Neural cell (in vitro differentiated cells): ENCODE measurements around the gene ITPR2. TPM values are rescaled to one million over a fixed set of nuclear protein-coding genes. Genes with fewer than 3 reads are reported as not detected.

ENCODE experiments used
- H2AFZ ChIP-seq: fragments of 200-600, 300-800 bp; sonication (generic), shearing (Covaris generic); 2 replicates; pipeline ENCODE4 v1.6.0; 2014; ENCODE audit warnings: low read depth, mild to moderate bottlenecking, antibody characterized with exemption, low read length, moderate library complexity
- H3F3A ChIP-seq: fragments of 200-600 bp; shearing (Covaris generic); 2 replicates; pipeline ENCODE4 v1.6.1; 2016; ENCODE audit warnings: mild to moderate bottlenecking, moderate library complexity, mixed read lengths, antibody characterized with exemption, low read length; ENCODE audit not compliant: insufficient read depth, poor library complexity, severe bottlenecking
- H3K27ac ChIP-seq: fragments of 200-600, 300-800 bp; sonication (generic), shearing (Covaris generic); 2 replicates; pipeline ENCODE4 v1.5.1; 2014; ENCODE audit warnings: mild to moderate bottlenecking, low read length, moderate library complexity
- H3K27me3 ChIP-seq: fragments of 300-800, 200-600 bp; sonication (generic), shearing (Covaris generic); 2 replicates; pipeline ENCODE4 v1.6.0; 2014; ENCODE audit warnings: mild to moderate bottlenecking, low read depth, low read length, moderate library complexity; ENCODE audit not compliant: insufficient read depth
- H3K36me3 ChIP-seq: fragments of 300-800, 200-600 bp; sonication (generic), shearing (Covaris generic); 2 replicates; pipeline ENCODE4 v1.5.1; 2014; ENCODE audit warnings: mild to moderate bottlenecking, antibody characterized with exemption, low read length, moderate library complexity; ENCODE audit not compliant: insufficient read depth
- H3K4me2 ChIP-seq: fragments of 300-800, 200-600 bp; sonication (generic), shearing (Covaris generic); 2 replicates; pipeline ENCODE4 v1.6.0; 2014; ENCODE audit warnings: mild to moderate bottlenecking, low read length
- H3K4me3 ChIP-seq: fragments of 300-800, 200-600 bp; sonication (generic), shearing (Covaris generic); 2 replicates; pipeline ENCODE4 v1.5.1; 2014; ENCODE audit warnings: mild to moderate bottlenecking, low read length, moderate library complexity
- H3K79me2 ChIP-seq: fragments of 200-600 bp; shearing (Covaris generic); replicated peaks from 2 replicates; pipeline ENCODE4 v1.6.0; 2014; ENCODE audit warnings: mild to moderate bottlenecking, low read length, moderate library complexity; ENCODE audit not compliant: insufficient read depth
- H3K9ac ChIP-seq: fragments of 300-800, 200-600 bp; sonication (generic), shearing (Covaris generic); 2 replicates; pipeline ENCODE4 v1.6.1; 2016; ENCODE audit warnings: mild to moderate bottlenecking, low read length, mixed read lengths
- H3K9me2 ChIP-seq: fragments of 200-600 bp; shearing (Covaris generic); 2 replicates; pipeline ENCODE4 v1.6.1; 2016; ENCODE audit warnings: mild to moderate bottlenecking, low read length, mixed read lengths; ENCODE audit not compliant: insufficient read depth
- H3K9me3 ChIP-seq: fragments of 200-600, 300-800 bp; sonication (generic), shearing (Covaris generic); 2 replicates; pipeline ENCODE4 v1.6.1; 2016; ENCODE audit warnings: mild to moderate bottlenecking, mixed run types, low read length, moderate library complexity, mixed read lengths
- H4K20me1 ChIP-seq: fragments of 200-600 bp; shearing (Covaris generic); 2 replicates; pipeline ENCODE4 v1.6.1; 2016; ENCODE audit warnings: mild to moderate bottlenecking, mixed run types; ENCODE audit not compliant: insufficient read depth
- CTCF ChIP-seq: fragments of 450-650 bp; IDR thresholded peaks from 2 replicates; pipeline ENCODE4 v1.5.1; 2014; ENCODE audit warnings: antibody characterized with exemption, mild to moderate bottlenecking, moderate library complexity; ENCODE audit not compliant: poor library complexity, severe bottlenecking
- EP300 ChIP-seq: fragments of 450-650 bp; conservative IDR thresholded peaks from 2 replicates; pipeline ENCODE4 v1.6.1; 2014; ENCODE audit warnings: antibody characterized with exemption, mild to moderate bottlenecking, moderate library complexity; ENCODE audit not compliant: poor library complexity, severe bottlenecking
- EZH2 ChIP-seq: fragments of 200-600, 300-800 bp; shearing (Covaris generic), sonication (generic); IDR thresholded peaks from 2 replicates; pipeline ENCODE4 v1.6.1; 2014; ENCODE audit warnings: antibody characterized with exemption, low read length, borderline replicate concordance, mild to moderate bottlenecking; ENCODE audit not compliant: insufficient read depth, poor library complexity, severe bottlenecking
- MXI1 ChIP-seq: fragments of 450-650 bp; conservative IDR thresholded peaks from 2 replicates; pipeline ENCODE4 v1.6.1; 2014; ENCODE audit warnings: antibody characterized with exemption, mild to moderate bottlenecking; ENCODE audit not compliant: poor library complexity, severe bottlenecking
- POLR2AphosphoS5 ChIP-seq: IDR thresholded peaks from 2 replicates; pipeline ENCODE4 v1.6.1; 2012
- RAD21 ChIP-seq: fragments of 450-650 bp; conservative IDR thresholded peaks from 2 replicates; pipeline ENCODE4 v1.6.1; 2014; ENCODE audit warnings: antibody characterized with exemption, mild to moderate bottlenecking, moderate library complexity
- REST ChIP-seq: IDR thresholded peaks from 2 replicates; pipeline ENCODE4 v1.6.1; 2012; ENCODE audit warnings: borderline replicate concordance
- SMC3 ChIP-seq: fragments of 450-650 bp; conservative IDR thresholded peaks from 2 replicates; pipeline ENCODE4 v1.6.1; 2014; ENCODE audit warnings: antibody characterized with exemption, mild to moderate bottlenecking, moderate library complexity; ENCODE audit not compliant: poor library complexity
- TAF1 ChIP-seq: IDR thresholded peaks from 2 replicates; pipeline ENCODE4 v1.6.1; 2012; ENCODE audit warnings: low read depth
- polyA plus RNA-seq: library from polyadenylated mRNA; depleted of rRNA; stranded (reverse); fragments of >200 nt; gene quantifications from 2 replicates; pipeline ENCODE4 v1.2.3, GENCODE V29; 2014

Gene ITPR2
- polyA plus RNA-seq, 1 donor from 2014 or later, result 2.0 TPM

- no peak overlapping the region for H3K27ac ChIP-seq
- no peaks in the 10 kb centered on the region for H4K20me1 ChIP-seq
- H3K27me3 ChIP-seq, result no peaks in the 10 kb centered on the region
- no peaks in the 10 kb centered on the region for H3K79me2 ChIP-seq
- H3F3A ChIP-seq, result no peaks in the 10 kb centered on the region
- TF ChIP-seq TAF1, result no peak
- TF ChIP-seq MXI1, result no peak
- TF ChIP-seq EP300, result no peak
- no peak for TF ChIP-seq POLR2AphosphoS5
- no peak for TF ChIP-seq REST
- TF ChIP-seq SMC3, result no peak
- TF ChIP-seq RAD21, result no peak
- no peak for TF ChIP-seq EZH2
- TF ChIP-seq CTCF, result no peak
- no peak overlapping the region for H2AFZ ChIP-seq
- H3K36me3 ChIP-seq, result no peaks in the 10 kb centered on the region
- H3K9me2 ChIP-seq, result no peaks in the 10 kb centered on the region
- no peak overlapping the region for H3K9ac ChIP-seq
- H3K9me3 ChIP-seq, result no peaks in the 10 kb centered on the region
- H3K4me3 ChIP-seq, result no peak overlapping the region
- H3K4me2 ChIP-seq, result no peak overlapping the region
Observed at GRCh38 chr12:26800858-26801257, 32.1 kb downstream of the ITPR2 start.

- Histone ChIP-seq H3K4me3 (no peak overlapping the region), H3K4me2 (no peak overlapping the region), H3K36me3 (no peaks in the 10 kb centered on the region), H2AFZ (no peak overlapping the region), H3K79me2 (no peaks in the 10 kb centered on the region), H3F3A (no peaks in the 10 kb centered on the region), H4K20me1 (no peaks in the 10 kb centered on the region), H3K27ac (no peak overlapping the region), H3K9me3 (no peaks in the 10 kb centered on the region), H3K9ac (no peak overlapping the region), H3K9me2 (no peaks in the 10 kb centered on the region), H3K27me3 (no peaks in the 10 kb centered on the region)
- TF ChIP-seq CTCF (no peak), SMC3 (no peak), TAF1 (no peak)
Observed at GRCh38 chr12:26800347-26800746, 32.6 kb downstream of the ITPR2 start.
